Measurements from ENCODE around the gene ATXN3L.

ATXN3L gene

DNA sequence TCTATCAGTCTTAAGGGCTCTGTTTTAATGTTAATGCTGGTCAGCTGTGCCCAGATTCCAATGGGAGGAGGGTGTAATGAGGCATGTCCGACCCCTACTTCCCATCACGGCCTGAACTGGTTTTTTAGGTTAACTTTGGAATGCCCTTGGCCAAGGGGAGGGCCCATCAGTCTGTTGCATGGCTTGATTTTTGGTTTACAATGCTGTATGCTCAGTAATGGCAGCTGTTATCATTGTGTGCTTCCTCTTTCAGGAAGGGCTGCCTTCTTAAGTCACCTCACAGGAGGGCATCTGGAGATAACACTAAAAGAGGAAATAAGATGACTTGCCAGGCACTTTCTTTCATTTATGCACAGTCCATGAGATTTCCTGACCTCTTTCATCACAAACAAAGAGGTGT, 36.3 kb downstream of the ATXN3L start:
- TF ChIP-seq ZFX (IDR thresholded peaks at IDR 0.05; ENCODE audit: borderline replicate concordance) = no peak
- TF ChIP-seq, protein P1, sequence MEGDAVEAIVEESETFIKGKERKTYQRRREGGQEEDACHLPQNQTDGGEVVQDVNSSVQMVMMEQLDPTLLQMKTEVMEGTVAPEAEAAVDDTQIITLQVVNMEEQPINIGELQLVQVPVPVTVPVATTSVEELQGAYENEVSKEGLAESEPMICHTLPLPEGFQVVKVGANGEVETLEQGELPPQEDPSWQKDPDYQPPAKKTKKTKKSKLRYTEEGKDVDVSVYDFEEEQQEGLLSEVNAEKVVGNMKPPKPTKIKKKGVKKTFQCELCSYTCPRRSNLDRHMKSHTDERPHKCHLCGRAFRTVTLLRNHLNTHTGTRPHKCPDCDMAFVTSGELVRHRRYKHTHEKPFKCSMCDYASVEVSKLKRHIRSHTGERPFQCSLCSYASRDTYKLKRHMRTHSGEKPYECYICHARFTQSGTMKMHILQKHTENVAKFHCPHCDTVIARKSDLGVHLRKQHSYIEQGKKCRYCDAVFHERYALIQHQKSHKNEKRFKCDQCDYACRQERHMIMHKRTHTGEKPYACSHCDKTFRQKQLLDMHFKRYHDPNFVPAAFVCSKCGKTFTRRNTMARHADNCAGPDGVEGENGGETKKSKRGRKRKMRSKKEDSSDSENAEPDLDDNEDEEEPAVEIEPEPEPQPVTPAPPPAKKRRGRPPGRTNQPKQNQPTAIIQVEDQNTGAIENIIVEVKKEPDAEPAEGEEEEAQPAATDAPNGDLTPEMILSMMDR (IDR thresholded peaks at IDR 0.05) = no peak
- H3K27ac ChIP-seq = no peak overlapping the region

DNA sequence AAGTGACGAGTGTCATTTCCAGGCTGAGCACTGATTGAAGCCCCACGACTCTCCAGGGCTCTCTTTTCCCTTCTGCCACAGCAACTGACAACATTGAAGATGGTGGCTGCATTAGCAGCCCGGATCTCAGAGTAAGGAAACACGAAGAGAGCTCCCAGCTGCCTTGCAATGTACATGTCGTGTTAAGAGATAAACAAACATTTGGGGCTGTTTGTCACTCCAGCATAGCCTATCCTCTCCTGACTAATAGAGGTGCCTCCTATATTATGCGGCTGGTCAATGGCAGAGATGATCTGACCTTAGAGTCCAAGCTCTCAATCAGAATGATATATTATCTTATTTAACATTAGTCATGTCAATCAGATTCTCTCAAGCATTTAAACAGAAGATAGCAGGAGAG, 38.6 kb downstream of the ATXN3L start:
- no peak overlapping the region for H3K27ac ChIP-seq
- TF ChIP-seq, protein P1 (IDR thresholded peaks at IDR 0.05) = no peak
- TF ChIP-seq ZFX (IDR thresholded peaks at IDR 0.05; ENCODE audit: borderline replicate concordance) = no peak

- TF ChIP-seq ZFX (IDR thresholded peaks at IDR 0.05; ENCODE audit: borderline replicate concordance) = no peak
- TF ChIP-seq, protein P1 (IDR thresholded peaks at IDR 0.05) = no peak
These were observed 40.4 kb downstream of the ATXN3L start for GRCh38 chrX:13279279-13280018.

GRCh38 chrX:13277539-13277938, 42.3 kb downstream of the ATXN3L start:
- TF ChIP-seq, protein P1 (IDR thresholded peaks at IDR 0.05) = no peak
- no peak for TF ChIP-seq ZFX (IDR thresholded peaks at IDR 0.05; ENCODE audit: borderline replicate concordance)
- H3K27ac ChIP-seq = no peak overlapping the region

More at GRCh38 chrX:13279279-13280018, 40.4 kb downstream of the ATXN3L start:
- no peak overlapping the region for H3K27ac ChIP-seq

DNA sequence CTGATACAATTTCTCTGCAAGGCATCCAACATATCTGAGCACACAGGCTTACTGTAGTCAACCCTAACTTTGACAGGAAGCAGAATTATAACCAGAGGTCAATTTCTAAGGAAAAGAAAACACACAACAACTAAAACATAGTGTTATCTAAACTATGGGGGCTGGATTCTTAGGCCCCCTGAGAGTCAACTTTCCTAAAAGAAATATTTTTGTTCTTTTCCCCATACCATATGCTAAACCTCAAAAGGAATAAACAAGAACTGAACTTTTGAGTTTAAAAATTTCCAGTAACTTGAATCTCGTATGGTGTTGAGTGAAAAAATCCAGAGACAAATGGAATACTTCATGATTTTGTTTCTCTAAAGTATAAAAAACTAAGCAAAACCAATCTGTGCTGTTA, 42.9 kb downstream of the ATXN3L start:
- no peak for TF ChIP-seq ZFX (IDR thresholded peaks at IDR 0.05; ENCODE audit: borderline replicate concordance)
- H3K27ac ChIP-seq = no peak overlapping the region

DNA sequence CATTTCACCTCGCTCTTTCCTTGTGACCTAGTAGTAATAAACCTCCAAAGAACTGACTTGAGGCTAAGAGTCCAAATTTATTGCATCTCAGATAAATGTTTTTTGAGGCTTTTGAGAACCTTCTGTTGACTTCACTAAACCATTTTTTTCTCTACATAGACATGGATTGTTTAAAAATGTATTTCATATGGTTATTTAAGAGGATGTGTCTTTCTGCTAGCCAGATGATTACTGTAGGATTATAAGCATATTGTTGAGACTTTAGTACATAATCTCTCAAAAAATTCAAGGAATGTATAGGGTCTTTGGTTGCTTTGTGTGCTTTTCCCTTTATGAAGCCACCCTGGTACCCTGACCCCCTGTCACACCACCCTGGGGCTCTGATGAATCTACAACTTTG, 44.8 kb downstream of the ATXN3L start:
- TF ChIP-seq ZFX (IDR thresholded peaks at IDR 0.05; ENCODE audit: borderline replicate concordance) = no peak
- TF ChIP-seq, protein P1 (IDR thresholded peaks at IDR 0.05) = no peak
- no peak overlapping the region for H3K27ac ChIP-seq

DNA sequence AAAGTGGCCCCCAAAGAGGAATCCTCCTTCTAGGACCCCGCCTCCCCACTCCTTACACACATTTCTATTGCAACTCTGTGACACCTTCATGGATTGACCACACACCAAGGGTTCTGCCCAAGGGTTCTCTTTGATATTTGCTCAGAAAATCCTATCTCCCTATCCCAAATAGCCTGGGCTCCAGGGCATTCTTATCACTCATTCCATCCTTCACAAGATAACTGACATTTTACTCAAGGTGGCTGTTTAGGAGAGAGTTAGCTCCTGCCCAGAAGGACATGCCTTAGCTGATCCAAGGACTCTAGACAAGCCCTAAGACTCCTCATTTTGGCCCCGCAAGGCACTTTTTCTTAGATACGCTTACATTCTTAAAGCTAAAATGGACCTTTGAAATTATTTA, 47.4 kb downstream of the ATXN3L start:
- no peak for TF ChIP-seq ZFX (IDR thresholded peaks at IDR 0.05; ENCODE audit: borderline replicate concordance)
- TF ChIP-seq, protein P1 (IDR thresholded peaks at IDR 0.05) = no peak
- no peak overlapping the region for H3K27ac ChIP-seq

DNA sequence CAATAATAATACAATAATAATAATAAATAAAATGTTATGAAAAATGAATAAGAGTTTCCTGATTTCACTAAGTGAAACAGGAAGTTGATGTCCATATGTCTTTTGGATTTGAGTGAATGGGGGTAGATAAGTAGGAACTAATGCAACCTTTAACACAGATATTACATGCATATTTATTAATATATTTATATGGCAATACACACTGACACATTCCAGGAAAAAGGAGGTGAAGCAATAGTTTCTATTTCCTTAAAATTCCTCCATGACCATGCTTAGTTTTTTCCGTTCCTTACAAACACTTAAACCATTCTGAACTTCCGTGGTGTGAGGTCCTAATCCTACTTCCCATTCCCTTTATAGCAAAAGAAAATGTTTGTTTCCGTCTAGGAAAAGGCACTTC, 48.3 kb downstream of the ATXN3L start:
- no peak overlapping the region for H3K27ac ChIP-seq
- TF ChIP-seq, protein P1 (IDR thresholded peaks at IDR 0.05) = no peak
- no peak for TF ChIP-seq ZFX (IDR thresholded peaks at IDR 0.05; ENCODE audit: borderline replicate concordance)
